Measurements from ENCODE around the gene UBQLN4.

DNA sequence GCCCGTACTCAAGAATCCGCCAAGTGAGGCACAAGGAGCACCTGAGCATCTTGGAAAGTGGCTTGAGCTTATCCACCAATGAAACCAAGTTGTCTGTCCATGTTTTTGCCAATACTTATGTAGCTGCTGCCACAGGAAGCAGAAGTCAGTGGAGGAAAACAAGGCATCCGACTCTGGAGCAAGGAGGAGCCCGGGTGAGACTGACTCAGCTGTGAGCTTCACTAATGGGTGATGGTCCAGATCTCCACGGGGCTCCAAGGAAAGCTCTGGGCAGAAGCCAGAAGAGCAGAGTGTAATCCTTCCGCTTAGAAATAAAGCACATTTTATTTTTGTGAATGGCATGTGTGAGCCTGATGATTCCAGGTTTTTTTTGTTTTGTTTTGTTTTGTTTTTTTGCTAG, 20.6 kb downstream of the UBQLN4 start:
- TF ChIP-seq, protein P1, sequence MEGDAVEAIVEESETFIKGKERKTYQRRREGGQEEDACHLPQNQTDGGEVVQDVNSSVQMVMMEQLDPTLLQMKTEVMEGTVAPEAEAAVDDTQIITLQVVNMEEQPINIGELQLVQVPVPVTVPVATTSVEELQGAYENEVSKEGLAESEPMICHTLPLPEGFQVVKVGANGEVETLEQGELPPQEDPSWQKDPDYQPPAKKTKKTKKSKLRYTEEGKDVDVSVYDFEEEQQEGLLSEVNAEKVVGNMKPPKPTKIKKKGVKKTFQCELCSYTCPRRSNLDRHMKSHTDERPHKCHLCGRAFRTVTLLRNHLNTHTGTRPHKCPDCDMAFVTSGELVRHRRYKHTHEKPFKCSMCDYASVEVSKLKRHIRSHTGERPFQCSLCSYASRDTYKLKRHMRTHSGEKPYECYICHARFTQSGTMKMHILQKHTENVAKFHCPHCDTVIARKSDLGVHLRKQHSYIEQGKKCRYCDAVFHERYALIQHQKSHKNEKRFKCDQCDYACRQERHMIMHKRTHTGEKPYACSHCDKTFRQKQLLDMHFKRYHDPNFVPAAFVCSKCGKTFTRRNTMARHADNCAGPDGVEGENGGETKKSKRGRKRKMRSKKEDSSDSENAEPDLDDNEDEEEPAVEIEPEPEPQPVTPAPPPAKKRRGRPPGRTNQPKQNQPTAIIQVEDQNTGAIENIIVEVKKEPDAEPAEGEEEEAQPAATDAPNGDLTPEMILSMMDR (conservative IDR thresholded peaks at IDR 0.05; ENCODE audit: low read depth, low read length) = no peak
- TF ChIP-seq EZH2 (IDR thresholded peaks at IDR 0.05; ENCODE audit: borderline replicate concordance, low read depth, low read length, poor library complexity, severe bottlenecking) = no peak

Measured in A673 (cell line).